ENCODE measurements around the gene ARAP2. TPM values are rescaled to one million over a fixed set of nuclear protein-coding genes. Genes with fewer than 3 reads are reported as not detected.

ARAP2 gene, protein sequence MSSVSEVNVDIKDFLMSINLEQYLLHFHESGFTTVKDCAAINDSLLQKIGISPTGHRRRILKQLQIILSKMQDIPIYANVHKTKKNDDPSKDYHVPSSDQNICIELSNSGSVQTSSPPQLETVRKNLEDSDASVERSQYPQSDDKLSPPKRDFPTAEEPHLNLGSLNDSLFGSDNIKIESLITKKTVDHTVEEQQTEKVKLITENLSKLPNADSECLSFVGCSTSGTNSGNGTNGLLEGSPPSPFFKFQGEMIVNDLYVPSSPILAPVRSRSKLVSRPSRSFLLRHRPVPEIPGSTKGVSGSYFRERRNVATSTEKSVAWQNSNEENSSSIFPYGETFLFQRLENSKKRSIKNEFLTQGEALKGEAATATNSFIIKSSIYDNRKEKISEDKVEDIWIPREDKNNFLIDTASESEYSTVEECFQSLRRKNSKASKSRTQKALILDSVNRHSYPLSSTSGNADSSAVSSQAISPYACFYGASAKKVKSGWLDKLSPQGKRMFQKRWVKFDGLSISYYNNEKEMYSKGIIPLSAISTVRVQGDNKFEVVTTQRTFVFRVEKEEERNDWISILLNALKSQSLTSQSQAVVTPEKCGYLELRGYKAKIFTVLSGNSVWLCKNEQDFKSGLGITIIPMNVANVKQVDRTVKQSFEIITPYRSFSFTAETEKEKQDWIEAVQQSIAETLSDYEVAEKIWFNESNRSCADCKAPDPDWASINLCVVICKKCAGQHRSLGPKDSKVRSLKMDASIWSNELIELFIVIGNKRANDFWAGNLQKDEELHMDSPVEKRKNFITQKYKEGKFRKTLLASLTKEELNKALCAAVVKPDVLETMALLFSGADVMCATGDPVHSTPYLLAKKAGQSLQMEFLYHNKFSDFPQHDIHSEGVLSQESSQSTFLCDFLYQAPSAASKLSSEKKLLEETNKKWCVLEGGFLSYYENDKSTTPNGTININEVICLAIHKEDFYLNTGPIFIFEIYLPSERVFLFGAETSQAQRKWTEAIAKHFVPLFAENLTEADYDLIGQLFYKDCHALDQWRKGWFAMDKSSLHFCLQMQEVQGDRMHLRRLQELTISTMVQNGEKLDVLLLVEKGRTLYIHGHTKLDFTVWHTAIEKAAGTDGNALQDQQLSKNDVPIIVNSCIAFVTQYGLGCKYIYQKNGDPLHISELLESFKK (N-terminal part only)
- 10 to 100 TPM; 21.0 to 27.0 TPM for total RNA-seq

DNA sequence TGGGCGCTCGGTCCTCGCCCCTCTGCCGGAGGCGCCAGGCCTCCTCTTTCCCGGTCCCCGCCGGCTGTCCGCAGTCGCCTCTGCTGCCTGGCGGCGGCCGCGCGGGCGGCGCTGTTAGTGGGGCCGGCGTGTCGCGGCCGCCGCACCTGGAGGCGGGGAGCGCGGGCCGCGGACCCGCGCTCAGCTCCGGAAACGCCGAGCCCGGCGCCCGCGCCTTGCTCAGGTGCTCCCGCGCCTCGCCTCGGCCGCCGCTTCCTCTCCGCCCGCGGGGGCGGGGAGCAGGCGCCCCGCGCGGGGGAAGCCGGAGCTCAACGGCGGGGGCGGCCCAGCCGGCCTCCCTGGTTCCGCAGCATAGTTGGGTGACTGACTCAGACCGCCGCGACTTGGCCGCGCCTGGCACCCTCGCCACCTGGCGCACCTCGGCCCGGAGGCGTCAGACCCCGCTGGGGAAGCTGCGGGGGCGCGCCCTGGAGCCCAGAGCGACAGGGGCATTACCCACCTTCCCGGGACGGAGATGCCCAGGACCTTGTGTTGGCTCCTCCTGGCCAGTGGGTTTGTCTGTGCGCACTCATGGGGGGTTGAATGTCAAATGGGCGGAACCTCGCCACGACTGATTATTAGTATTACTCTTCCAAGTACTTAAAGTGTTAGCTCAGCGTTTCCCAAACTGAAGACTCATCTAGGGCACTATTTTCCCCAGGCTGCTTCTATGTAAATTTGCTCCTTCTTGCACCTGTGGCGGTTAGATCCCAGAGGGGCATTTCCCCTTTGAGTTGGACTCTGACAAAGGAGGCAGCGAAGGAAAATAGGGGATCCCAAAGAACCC is at the start of gene ARAP2:
ARAP2 (minus strand) TSS at position 258 of the 826 bp plus-strand sequence. CDS start 15,028 bp downstream, outside the sequence.
- no peaks in the 10 kb centered on the region for H3K27me3 Mint-ChIP-seq
- H3K36me3 Mint-ChIP-seq: peaks cover 16% of the 10 kb centered on the region
- H3K4me1 Mint-ChIP-seq: peaks cover 35% of the 10 kb centered on the region
- H3K27ac Mint-ChIP-seq: peak within 1 kb of the TSS; percentile 91
- peak within 1 kb of the TSS; percentile 94 for H3K4me3 Mint-ChIP-seq
- peak; percentile 84 for DNase-seq
- no peaks in the 10 kb centered on the region for H3K9me3 Mint-ChIP-seq

DNA sequence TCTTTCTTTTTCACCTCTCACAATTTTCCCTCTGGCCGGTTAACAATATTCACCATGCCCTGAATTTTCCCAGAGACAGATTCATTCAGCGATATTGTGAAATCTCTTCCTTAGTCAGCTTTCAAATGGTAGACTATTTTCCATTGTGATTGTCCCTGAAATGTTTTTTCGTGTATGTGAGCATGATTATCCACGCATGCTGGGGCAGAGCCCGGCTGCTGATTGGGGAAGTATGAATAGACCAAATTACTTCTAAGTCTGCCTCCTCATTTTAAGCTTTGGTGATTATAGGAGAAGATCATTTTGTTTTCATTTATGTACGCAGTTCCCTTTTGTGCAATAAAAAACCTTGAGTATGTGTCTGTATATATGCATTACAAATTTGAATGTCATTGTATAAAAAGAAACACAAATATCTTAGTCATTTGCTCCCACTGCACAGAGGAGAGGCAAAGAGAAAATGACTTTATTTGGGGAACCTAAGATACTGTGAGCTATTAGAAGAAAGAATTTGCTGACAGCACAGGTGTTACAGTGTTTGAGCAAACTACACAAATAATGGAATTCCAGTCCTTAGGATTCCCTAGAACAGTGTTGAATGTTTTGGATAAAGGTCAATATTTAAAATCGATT is 48.4 kb upstream of the ARAP2 start:
- no peaks in the 10 kb centered on the region for H3K9me3 Mint-ChIP-seq
- H3K36me3 Mint-ChIP-seq: no peaks in the 10 kb centered on the region
- no peak for DNase-seq
- H3K4me1 Mint-ChIP-seq: peaks cover 7% of the 10 kb centered on the region
- no peak overlapping the region for H3K27ac Mint-ChIP-seq
- no peak overlapping the region for H3K4me3 Mint-ChIP-seq
- no peaks in the 10 kb centered on the region for H3K27me3 Mint-ChIP-seq

DNA sequence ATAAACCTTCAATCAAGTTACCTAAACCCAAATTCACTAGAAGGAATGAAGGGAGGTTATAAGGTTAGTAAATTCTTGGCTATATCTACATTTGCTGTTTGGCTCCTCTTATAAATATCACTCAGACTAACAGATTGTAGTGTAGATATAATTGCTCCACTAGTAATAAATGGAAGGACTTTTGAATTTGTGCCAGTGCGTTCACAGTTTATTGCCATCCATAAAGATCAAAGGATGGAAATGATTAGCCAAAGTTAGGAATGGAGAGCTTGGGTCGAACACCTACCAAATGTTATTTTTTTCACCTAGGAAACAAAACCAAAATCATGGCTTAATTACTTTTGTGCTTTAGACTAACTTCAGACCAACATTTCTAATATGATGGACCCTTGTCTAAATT is 46.3 kb upstream of the ARAP2 start:
- H3K36me3 Mint-ChIP-seq: peaks cover 3% of the 10 kb centered on the region
- no peak for DNase-seq
- no peak overlapping the region for H3K4me3 Mint-ChIP-seq
- H3K27me3 Mint-ChIP-seq: no peaks in the 10 kb centered on the region
- no peaks in the 10 kb centered on the region for H3K9me3 Mint-ChIP-seq
- H3K27ac Mint-ChIP-seq: no peak overlapping the region
- peaks cover 19% of the 10 kb centered on the region for H3K4me1 Mint-ChIP-seq

DNA sequence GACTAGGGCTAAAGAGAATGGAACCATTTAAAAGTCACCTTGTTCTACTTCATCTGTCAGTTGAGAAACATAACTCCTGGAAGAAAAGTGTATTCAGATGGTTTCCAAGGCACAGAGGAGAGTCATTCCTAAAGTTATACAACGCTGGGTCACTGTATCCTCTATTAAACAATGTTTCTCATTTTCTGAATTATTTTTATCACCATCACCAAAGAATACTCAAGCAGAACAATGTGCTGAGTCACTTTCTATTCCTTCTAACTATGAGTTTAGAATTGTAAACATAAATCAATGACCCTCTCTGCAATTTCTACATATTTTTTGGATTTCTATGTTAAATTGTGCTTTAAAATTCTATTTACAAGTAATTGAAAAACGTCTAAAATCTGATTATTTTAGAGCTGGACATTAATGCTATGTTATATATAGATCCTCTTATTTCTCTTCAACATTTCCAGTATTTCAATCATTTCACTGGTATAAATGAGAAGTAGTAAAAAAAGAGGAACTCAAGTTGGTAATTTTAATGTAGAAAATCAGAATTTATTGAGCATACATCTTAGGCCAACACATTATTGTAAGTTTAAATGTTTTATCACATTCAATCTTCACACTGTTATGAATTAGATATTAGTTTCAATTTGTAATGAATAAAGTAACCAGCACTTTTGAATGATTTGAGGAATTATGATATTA is 44.6 kb upstream of the ARAP2 start:
- Mint-ChIP-seq H3K36me3 (peaks cover 3% of the 10 kb centered on the region), H3K9me3 (no peaks in the 10 kb centered on the region), H3K4me3 (no peak overlapping the region), H3K4me1 (peaks cover 35% of the 10 kb centered on the region), H3K27me3 (no peaks in the 10 kb centered on the region), H3K27ac (no peak overlapping the region)
- no peak for DNase-seq

DNA sequence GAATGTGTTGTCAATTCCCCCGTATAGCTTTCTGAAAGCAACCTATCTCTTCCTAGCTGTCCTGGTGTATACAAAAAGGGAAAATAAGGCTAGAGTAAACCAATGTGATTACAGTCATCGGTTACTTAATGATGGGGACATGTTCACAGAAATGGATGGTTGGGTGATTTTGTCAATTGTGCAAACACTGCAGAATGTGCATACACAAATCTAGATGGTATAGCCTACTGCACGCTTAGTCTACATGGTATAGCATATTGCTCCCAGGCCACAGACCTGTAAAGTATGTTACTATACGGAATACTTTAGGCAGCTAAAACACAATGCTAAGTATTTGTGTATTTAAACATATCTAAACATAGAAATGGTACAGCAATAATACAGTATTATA is 42.2 kb upstream of the ARAP2 start:
- Mint-ChIP-seq H3K27me3 (no peaks in the 10 kb centered on the region), H3K4me3 (peak overlapping the region; percentile 5), H3K27ac (peak overlapping the region; percentile 89), H3K36me3 (peaks cover 3% of the 10 kb centered on the region), H3K9me3 (no peaks in the 10 kb centered on the region), H3K4me1 (peaks cover 40% of the 10 kb centered on the region)
- no peak for DNase-seq

DNA sequence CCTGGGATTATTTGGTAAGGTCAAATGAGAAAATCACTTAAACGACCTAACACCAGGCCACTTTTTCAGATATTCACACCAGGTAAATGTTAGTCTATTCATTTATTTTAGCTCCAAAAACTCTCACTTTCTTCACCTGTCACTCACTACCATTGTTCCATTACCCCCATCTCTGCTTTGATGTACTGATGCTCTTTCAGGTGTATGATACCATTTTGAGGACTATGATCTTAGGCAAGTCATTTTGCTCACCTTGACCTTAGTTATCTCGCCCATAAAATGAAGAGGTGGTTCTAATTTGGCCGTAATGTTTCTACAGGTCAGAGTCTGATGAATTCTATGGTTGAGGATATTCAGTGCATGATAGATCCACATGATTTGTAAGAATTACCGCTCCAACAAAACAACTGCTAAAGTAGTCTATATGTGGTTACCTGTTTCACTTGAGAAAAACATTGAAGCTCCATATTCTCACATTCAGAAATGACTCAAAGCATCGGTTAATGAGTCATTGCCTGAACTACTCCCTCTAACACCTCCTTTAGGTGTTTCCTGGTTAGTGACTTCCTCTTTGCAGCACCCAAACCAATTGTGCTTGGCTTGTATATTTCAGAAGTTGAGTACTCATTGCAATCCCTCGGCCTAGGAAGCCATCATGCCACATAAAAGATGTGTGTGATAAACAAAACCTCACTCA is 41.6 kb upstream of the ARAP2 start:
- peaks cover 44% of the 10 kb centered on the region for H3K4me1 Mint-ChIP-seq
- H3K36me3 Mint-ChIP-seq: peaks cover 3% of the 10 kb centered on the region
- H3K9me3 Mint-ChIP-seq: no peaks in the 10 kb centered on the region
- H3K27ac Mint-ChIP-seq: peak overlapping the region; percentile 89
- peak overlapping the region; percentile 40 for H3K4me3 Mint-ChIP-seq
- peak; percentile 58 for DNase-seq
- H3K27me3 Mint-ChIP-seq: no peaks in the 10 kb centered on the region

DNA sequence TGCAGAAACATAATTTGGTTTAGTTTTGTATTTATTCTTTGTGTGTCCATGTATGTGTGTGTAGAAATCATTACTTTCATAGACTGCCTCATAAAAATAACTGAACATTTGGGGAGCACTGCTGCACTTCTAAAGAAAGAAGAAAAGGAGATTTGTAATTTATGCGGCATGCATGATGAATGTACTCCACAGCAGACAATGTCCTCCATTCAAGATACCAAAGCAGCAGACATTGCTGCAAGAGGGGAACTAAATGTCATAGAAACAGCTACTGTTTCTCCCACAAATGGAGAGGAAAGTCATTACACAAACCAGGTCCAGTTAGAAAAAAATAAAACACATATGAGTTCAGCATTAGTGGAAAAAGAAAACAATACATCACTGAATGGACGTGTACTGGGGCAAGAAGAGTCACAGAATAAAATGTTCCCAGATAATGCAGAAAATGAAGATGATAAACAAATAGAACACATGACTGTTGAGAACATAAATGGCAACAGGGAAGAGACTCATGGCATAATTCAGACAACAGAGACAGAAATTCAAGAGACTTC is 39.7 kb upstream of the ARAP2 start:
- no peak for DNase-seq
- Mint-ChIP-seq H3K9me3 (no peaks in the 10 kb centered on the region), H3K27me3 (no peaks in the 10 kb centered on the region), H3K36me3 (peaks cover 3% of the 10 kb centered on the region), H3K27ac (no peak overlapping the region), H3K4me3 (no peak overlapping the region), H3K4me1 (peaks cover 55% of the 10 kb centered on the region)

DNA sequence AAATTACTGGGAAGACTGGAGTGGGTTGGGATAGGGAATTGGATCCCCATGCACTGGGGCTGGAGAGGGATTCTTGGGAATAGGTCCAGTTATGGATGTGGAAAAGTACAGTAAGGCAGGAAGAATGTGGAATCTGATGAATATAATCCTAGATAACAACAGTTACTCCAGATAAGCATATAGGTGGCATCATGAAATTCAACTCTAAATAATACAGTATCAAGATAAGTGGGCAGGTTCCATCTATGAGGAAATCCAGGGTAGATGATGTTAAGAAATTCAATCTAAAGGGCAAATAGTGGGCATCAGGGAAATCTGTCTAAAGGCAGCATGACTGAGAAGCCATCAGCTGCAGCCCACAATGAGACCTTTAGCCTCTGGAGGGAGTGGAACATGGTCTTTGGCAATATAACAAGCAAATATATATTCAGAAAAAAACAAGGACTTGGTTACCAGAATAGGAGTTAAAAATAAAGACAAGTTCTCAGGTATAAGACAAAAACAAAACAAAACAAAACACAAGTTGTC is 38.3 kb upstream of the ARAP2 start:
- no peak overlapping the region for H3K27ac Mint-ChIP-seq
- peaks cover 61% of the 10 kb centered on the region for H3K4me1 Mint-ChIP-seq
- no peaks in the 10 kb centered on the region for H3K9me3 Mint-ChIP-seq
- no peak for DNase-seq
- peaks cover 3% of the 10 kb centered on the region for H3K36me3 Mint-ChIP-seq
- no peak overlapping the region for H3K4me3 Mint-ChIP-seq
- no peaks in the 10 kb centered on the region for H3K27me3 Mint-ChIP-seq

DNA sequence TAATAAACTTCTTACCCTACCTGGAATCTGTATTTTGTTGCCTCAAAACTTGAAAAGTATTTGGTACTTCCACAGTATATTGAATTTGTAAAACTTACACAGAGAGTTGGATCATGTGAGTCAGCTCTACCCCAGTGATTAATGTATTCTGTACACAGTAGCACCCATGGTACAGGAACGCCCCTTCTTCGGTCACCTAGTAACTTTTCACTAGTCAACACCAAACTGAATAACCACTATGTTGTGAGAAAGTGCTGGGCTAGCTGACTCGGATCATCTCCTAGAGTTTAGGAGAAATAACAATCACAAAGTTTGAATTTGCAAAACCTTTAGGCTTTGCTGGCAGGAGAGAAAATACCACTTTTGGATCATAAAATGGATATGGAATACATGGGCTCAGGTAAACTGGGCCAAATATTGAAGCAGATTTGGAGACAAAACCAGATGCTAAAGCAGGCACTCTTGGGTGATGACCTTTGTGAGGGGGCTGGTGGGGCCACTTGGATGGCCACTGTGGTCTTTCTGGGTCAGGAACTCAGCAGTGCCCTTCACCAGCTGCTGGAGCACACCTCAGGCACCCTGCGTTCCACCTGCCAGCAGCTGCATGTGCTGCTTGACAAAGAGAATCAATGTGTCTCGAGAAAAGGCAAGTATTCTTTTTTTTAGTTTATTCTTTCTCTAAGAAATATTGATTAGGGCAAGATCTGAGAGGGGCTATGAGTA is 37.2 kb upstream of the ARAP2 start, which contains the start of gene DTHD1:
DTHD1 (plus strand) TSS at position 233 of the 723 bp plus-strand sequence; CDS start at position 376, 143 bp downstream.
- no peak within 1 kb of the TSS for H3K27ac Mint-ChIP-seq
- peaks cover 3% of the 10 kb centered on the region for H3K36me3 Mint-ChIP-seq
- H3K4me1 Mint-ChIP-seq: peaks cover 62% of the 10 kb centered on the region
- no peak within 1 kb of the TSS for H3K4me3 Mint-ChIP-seq
- no peaks in the 10 kb centered on the region for H3K9me3 Mint-ChIP-seq
- no peaks in the 10 kb centered on the region for H3K27me3 Mint-ChIP-seq
- DNase-seq: no peak

DNA sequence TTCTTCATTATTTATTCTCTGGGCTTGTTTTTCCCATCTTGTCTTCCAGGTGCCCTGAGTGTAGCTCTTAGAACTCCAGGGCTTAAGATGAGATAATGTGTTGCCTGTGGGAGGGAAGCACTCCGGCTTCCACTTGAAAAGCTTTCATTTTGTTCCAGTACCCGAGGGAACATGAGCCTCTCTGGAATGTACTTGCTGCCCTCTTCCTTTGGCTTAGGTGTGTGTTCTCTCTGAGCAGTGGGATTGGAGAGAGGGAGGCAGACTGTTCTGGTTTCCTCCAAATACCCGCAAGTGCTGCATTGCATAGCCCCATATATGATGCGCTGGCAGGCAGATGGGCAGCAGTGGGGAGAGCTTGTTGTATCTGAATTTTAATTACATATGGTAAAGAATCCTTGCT is 36.2 kb upstream of the ARAP2 start:
- Mint-ChIP-seq H3K9me3 (no peaks in the 10 kb centered on the region), H3K4me1 (peaks cover 57% of the 10 kb centered on the region), H3K4me3 (no peak overlapping the region), H3K27me3 (no peaks in the 10 kb centered on the region), H3K36me3 (no peaks in the 10 kb centered on the region), H3K27ac (no peak overlapping the region)
- no peak for DNase-seq

DNA sequence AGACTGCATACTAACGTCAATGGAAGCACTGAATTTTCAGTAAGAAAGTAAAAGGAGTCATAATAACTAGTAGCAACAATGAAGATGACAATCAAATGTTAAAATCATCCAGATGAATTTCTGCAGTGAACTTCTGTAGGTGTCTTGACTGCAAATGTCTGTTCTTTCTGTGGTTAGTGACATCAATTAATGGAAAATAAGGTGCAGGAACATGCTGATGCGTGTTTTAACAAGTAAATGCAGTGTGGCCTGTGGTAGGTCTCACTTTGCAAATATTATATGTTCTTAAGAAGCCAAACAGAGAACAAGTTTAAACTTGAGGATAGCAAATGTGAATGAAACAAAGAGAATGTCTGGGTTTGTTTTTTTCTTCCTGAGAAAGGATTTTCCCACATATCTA is 34.5 kb upstream of the ARAP2 start:
- DNase-seq: no peak
- peaks cover 42% of the 10 kb centered on the region for H3K4me1 Mint-ChIP-seq
- H3K4me3 Mint-ChIP-seq: peak overlapping the region; percentile 20
- no peaks in the 10 kb centered on the region for H3K27me3 Mint-ChIP-seq
- peak overlapping the region; percentile 66 for H3K27ac Mint-ChIP-seq
- H3K9me3 Mint-ChIP-seq: no peaks in the 10 kb centered on the region
- no peaks in the 10 kb centered on the region for H3K36me3 Mint-ChIP-seq

DNA sequence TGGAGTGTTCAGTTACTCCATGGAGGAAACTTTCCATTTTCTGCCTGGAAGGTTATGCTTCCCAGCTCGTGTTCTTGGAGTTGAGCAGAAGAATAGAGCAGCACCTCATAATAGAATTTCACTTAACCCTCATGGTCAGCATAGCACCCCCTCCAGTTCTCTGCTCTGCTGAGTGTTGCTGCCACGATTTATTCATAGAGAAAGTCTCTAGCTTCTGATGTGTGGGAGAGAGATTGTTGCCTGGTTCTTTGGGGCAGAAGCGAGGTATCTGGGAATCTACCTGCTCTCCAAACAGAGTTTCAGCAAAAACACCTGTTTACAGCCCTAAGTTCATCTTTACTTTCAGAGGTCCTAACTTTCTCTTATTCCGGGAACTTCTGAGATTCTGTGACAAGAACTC is 33.2 kb upstream of the ARAP2 start:
- Mint-ChIP-seq H3K4me1 (peaks cover 44% of the 10 kb centered on the region), H3K27ac (peak overlapping the region; percentile 35), H3K36me3 (no peaks in the 10 kb centered on the region), H3K27me3 (no peaks in the 10 kb centered on the region), H3K9me3 (no peaks in the 10 kb centered on the region), H3K4me3 (no peak overlapping the region)
- no peak for DNase-seq
